ENCODE results near the gene GALNT18. TPM values are rescaled to one million over a fixed set of nuclear protein-coding genes. Genes with fewer than 3 reads are reported as not detected.
A peak's percentile ranks its signal among the peaks of the same experiment; 100 is the strongest.

Gene GALNT18
- total and polyA plus RNA-seq, 2 experiments from 2014 or later, result 4.3 to 10.8 TPM

DNA sequence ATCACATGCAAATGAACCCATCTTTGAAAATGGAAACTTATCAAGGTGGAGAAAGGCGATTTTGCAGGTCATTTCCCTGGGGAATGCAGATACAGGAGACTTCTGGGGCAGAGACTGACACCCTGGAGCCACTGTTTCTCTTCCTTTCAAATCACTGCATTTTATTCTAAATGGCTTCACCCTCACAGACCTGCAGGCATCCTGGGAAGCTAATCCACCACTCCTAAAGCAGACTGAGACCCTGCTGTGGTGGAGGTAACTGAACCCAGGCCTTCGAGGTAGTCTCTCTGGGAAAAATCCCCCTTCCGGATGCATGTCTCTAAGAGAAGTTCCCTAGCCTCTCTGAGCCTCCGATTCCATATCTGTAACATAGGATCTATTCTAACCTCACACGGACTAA, 247.9 kb downstream of the GALNT18 start:
- no peak for TF ChIP-seq NANOG (IDR thresholded peaks at IDR 0.05; ENCODE audit: borderline replicate concordance)
- TF ChIP-seq CREB1 (CRISPR knock-in tag; IDR thresholded peaks at IDR 0.05; ENCODE audit: low read depth), result no peak
- no peak for TF ChIP-seq EZH2 (IDR thresholded peaks at IDR 0.05; ENCODE audit: low read depth, unreplicated experiment)
- TF ChIP-seq, protein P1, sequence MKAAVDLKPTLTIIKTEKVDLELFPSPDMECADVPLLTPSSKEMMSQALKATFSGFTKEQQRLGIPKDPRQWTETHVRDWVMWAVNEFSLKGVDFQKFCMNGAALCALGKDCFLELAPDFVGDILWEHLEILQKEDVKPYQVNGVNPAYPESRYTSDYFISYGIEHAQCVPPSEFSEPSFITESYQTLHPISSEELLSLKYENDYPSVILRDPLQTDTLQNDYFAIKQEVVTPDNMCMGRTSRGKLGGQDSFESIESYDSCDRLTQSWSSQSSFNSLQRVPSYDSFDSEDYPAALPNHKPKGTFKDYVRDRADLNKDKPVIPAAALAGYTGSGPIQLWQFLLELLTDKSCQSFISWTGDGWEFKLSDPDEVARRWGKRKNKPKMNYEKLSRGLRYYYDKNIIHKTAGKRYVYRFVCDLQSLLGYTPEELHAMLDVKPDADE (IDR thresholded peaks at IDR 0.05), result no peak
- TF ChIP-seq, protein P2, sequence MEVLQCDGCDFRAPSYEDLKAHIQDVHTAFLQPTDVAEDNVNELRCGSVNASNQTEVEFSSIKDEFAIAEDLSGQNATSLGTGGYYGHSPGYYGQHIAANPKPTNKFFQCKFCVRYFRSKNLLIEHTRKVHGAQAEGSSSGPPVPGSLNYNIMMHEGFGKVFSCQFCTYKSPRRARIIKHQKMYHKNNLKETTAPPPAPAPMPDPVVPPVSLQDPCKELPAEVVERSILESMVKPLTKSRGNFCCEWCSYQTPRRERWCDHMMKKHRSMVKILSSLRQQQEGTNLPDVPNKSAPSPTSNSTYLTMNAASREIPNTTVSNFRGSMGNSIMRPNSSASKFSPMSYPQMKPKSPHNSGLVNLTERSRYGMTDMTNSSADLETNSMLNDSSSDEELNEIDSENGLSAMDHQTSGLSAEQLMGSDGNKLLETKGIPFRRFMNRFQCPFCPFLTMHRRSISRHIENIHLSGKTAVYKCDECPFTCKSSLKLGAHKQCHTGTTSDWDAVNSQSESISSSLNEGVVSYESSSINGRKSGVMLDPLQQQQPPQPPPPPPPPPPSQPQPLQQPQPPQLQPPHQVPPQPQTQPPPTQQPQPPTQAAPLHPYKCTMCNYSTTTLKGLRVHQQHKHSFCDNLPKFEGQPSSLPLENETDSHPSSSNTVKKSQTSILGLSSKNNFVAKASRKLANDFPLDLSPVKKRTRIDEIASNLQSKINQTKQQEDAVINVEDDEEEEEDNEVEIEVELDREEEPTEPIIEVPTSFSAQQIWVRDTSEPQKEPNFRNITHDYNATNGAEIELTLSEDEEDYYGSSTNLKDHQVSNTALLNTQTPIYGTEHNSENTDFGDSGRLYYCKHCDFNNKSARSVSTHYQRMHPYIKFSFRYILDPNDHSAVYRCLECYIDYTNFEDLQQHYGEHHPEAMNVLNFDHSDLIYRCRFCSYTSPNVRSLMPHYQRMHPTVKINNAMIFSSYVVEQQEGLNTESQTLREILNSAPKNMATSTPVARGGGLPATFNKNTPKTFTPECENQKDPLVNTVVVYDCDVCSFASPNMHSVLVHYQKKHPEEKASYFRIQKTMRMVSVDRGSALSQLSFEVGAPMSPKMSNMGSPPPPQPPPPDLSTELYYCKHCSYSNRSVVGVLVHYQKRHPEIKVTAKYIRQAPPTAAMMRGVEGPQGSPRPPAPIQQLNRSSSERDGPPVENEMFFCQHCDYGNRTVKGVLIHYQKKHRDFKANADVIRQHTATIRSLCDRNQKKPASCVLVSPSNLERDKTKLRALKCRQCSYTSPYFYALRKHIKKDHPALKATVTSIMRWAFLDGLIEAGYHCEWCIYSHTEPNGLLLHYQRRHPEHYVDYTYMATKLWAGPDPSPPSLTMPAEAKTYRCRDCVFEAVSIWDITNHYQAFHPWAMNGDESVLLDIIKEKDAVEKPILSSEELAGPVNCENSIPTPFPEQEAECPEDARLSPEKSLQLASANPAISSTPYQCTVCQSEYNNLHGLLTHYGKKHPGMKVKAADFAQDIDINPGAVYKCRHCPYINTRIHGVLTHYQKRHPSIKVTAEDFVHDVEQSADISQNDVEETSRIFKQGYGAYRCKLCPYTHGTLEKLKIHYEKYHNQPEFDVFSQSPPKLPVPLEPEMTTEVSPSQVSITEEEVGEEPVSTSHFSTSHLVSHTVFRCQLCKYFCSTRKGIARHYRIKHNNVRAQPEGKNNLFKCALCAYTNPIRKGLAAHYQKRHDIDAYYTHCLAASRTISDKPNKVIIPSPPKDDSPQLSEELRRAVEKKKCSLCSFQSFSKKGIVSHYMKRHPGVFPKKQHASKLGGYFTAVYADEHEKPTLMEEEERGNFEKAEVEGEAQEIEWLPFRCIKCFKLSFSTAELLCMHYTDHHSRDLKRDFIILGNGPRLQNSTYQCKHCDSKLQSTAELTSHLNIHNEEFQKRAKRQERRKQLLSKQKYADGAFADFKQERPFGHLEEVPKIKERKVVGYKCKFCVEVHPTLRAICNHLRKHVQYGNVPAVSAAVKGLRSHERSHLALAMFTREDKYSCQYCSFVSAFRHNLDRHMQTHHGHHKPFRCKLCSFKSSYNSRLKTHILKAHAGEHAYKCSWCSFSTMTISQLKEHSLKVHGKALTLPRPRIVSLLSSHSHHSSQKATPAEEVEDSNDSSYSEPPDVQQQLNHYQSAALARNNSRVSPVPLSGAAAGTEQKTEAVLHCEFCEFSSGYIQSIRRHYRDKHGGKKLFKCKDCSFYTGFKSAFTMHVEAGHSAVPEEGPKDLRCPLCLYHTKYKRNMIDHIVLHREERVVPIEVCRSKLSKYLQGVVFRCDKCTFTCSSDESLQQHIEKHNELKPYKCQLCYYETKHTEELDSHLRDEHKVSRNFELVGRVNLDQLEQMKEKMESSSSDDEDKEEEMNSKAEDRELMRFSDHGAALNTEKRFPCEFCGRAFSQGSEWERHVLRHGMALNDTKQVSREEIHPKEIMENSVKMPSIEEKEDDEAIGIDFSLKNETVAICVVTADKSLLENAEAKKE (CRISPR knock-in tag; IDR thresholded peaks at IDR 0.05), result no peak
- no peak for TF ChIP-seq STAT1 (IDR thresholded peaks at IDR 0.05; ENCODE audit: unreplicated experiment)
- no peak for TF ChIP-seq ZNF114 (CRISPR knock-in tag; IDR thresholded peaks at IDR 0.05)
- TF ChIP-seq EZH2phosphoT487 (IDR thresholded peaks at IDR 0.05; ENCODE audit: unreplicated experiment), result no peak
- TF ChIP-seq ZNF331 (CRISPR knock-in tag; IDR thresholded peaks at IDR 0.05; ENCODE audit: low read depth), result no peak
- TF ChIP-seq POLR2AphosphoS5 (IDR thresholded peaks at IDR 0.05; ENCODE audit: low read depth), result no peak
- TF ChIP-seq, protein P3, sequence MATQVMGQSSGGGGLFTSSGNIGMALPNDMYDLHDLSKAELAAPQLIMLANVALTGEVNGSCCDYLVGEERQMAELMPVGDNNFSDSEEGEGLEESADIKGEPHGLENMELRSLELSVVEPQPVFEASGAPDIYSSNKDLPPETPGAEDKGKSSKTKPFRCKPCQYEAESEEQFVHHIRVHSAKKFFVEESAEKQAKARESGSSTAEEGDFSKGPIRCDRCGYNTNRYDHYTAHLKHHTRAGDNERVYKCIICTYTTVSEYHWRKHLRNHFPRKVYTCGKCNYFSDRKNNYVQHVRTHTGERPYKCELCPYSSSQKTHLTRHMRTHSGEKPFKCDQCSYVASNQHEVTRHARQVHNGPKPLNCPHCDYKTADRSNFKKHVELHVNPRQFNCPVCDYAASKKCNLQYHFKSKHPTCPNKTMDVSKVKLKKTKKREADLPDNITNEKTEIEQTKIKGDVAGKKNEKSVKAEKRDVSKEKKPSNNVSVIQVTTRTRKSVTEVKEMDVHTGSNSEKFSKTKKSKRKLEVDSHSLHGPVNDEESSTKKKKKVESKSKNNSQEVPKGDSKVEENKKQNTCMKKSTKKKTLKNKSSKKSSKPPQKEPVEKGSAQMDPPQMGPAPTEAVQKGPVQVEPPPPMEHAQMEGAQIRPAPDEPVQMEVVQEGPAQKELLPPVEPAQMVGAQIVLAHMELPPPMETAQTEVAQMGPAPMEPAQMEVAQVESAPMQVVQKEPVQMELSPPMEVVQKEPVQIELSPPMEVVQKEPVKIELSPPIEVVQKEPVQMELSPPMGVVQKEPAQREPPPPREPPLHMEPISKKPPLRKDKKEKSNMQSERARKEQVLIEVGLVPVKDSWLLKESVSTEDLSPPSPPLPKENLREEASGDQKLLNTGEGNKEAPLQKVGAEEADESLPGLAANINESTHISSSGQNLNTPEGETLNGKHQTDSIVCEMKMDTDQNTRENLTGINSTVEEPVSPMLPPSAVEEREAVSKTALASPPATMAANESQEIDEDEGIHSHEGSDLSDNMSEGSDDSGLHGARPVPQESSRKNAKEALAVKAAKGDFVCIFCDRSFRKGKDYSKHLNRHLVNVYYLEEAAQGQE (IDR thresholded peaks at IDR 0.05; ENCODE audit: unreplicated experiment), result no peak
- TF ChIP-seq, protein P4, sequence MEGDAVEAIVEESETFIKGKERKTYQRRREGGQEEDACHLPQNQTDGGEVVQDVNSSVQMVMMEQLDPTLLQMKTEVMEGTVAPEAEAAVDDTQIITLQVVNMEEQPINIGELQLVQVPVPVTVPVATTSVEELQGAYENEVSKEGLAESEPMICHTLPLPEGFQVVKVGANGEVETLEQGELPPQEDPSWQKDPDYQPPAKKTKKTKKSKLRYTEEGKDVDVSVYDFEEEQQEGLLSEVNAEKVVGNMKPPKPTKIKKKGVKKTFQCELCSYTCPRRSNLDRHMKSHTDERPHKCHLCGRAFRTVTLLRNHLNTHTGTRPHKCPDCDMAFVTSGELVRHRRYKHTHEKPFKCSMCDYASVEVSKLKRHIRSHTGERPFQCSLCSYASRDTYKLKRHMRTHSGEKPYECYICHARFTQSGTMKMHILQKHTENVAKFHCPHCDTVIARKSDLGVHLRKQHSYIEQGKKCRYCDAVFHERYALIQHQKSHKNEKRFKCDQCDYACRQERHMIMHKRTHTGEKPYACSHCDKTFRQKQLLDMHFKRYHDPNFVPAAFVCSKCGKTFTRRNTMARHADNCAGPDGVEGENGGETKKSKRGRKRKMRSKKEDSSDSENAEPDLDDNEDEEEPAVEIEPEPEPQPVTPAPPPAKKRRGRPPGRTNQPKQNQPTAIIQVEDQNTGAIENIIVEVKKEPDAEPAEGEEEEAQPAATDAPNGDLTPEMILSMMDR (conservative IDR thresholded peaks at IDR 0.05; ENCODE audit: low read depth in 2 of 2), result no peak
- TF ChIP-seq JUNB (IDR thresholded peaks at IDR 0.05; ENCODE audit: unreplicated experiment), result no peak
- H3K4me2 ChIP-seq, result no peak overlapping the region
- H3F3A ChIP-seq (replicated peaks; ENCODE audit: low read depth), result no peaks in the 10 kb centered on the region
- ATAC-seq (peak; percentile 66), DNase-seq (ENCODE audit: low spot score) (no peak)
- H3K9me2 ChIP-seq (ENCODE audit: insufficient read depth), result no peaks in the 10 kb centered on the region
- H3K4me1 ChIP-seq (ENCODE audit: insufficient read depth), result peaks cover 7% of the 10 kb centered on the region; the same call in 1 of the 2 replicates
- no peaks in the 10 kb centered on the region for H4K20me1 ChIP-seq (replicated peaks; ENCODE audit: insufficient read depth)
- H3K27me3 ChIP-seq (ENCODE audit: insufficient read depth), result no peaks in the 10 kb centered on the region
- no peak overlapping the region for H3K27ac ChIP-seq (ENCODE audit: low read depth)
- H3K27ac Mint-ChIP-seq, result no peak overlapping the region
- no peaks in the 10 kb centered on the region; the same call in 2 of the 3 replicates for H3K9me3 Mint-ChIP-seq
- H2AFZ ChIP-seq, result no peak overlapping the region
- H3K4me3 ChIP-seq, result no peak overlapping the region
- peaks cover 22% of the 10 kb centered on the region for H3K4me1 Mint-ChIP-seq
- no peak overlapping the region for H3K4me3 Mint-ChIP-seq
- no peaks in the 10 kb centered on the region for H3K36me3 ChIP-seq (ENCODE audit: insufficient read depth)
- peaks cover 8% of the 10 kb centered on the region for H3K27me3 Mint-ChIP-seq (ENCODE audit: insufficient read depth, low read depth, poor library complexity)
- H3K79me2 ChIP-seq (replicated peaks; ENCODE audit: insufficient read depth), result no peaks in the 10 kb centered on the region
- H3K36me3 Mint-ChIP-seq (ENCODE audit: low read depth), result no peaks in the 10 kb centered on the region
